PC-3 (cell line): Measurements from ENCODE around the gene CLDN1. TPM values are rescaled to one million over a fixed set of nuclear protein-coding genes. Genes with fewer than 3 reads are reported as not detected.

Experiments
- ATAC-seq: fragments of 200-7000 bp; cut with Tn5 transposase; 2 replicates; pipeline ENCODE4 v1.9.1; 2020; ENCODE audit warnings: mild to moderate bottlenecking, moderate library complexity
- BruUV-seq: library from RNA; stranded (reverse); fragments of 400-500 nt; replicated peaks from 2 replicates; lab custom pipeline; 2021; lab: Mats Ljungman, UMichigan
- CTCF ChIA-PET: fragments of 300-600 bp; sonication (Branson Sonifier 250); formaldehyde crosslinking; loops from one replicate; lab custom pipeline; 2022; ENCODE audit warnings: antibody characterized with exemption; lab: Charles Lee
- POLR2A ChIA-PET: fragments of 300-600 bp; sonication (Branson Sonifier 250); formaldehyde crosslinking; loops from one replicate; lab custom pipeline; 2022; ENCODE audit warnings: antibody characterized with exemption; ENCODE audit not compliant: unreplicated experiment; lab: Charles Lee
- DNase-seq: peaks from one replicate; pipeline ENCODE4 v3.0.0-alpha.2; 2015
- H2AFZ ChIP-seq: fragments of 300-600 bp; sonication (generic); 2 replicates; pipeline ENCODE4 v1.6.0; 2016; ENCODE audit warnings: antibody characterized with exemption, low read length
- H3F3A ChIP-seq: fragments of 300-600 bp; sonication (generic); one replicate; pipeline ENCODE4 v1.6.0; 2017; ENCODE audit warnings: antibody characterized with exemption, low read length, control low read depth, mild to moderate bottlenecking; ENCODE audit not compliant: unreplicated experiment
- H3K27ac ChIP-seq: fragments of 300-600 bp; sonication (generic); 2 replicates; pipeline ENCODE4 v1.5.1; 2016; ENCODE audit warnings: mild to moderate bottlenecking, low read length
- H3K27me3 ChIP-seq: fragments of 300-600 bp; sonication (generic); 2 replicates; pipeline ENCODE4 v1.6.1; 2016; ENCODE audit warnings: low read length, mixed read lengths
- H3K36me3 ChIP-seq: fragments of 300-600 bp; sonication (generic); 2 replicates; pipeline ENCODE4 v1.6.1; 2016; ENCODE audit warnings: low read depth, mixed run types, low read length, mixed read lengths
- H3K4me1 ChIP-seq: fragments of 300-600 bp; sonication (generic); 2 replicates; pipeline ENCODE4 v1.5.1; 2016; ENCODE audit warnings: low read length; ENCODE audit not compliant: insufficient read depth
- H3K4me2 ChIP-seq: fragments of 300-600 bp; sonication (generic); 2 replicates; pipeline ENCODE4 v1.6.0; 2016; ENCODE audit warnings: low read length
- H3K4me3 ChIP-seq: fragments of 300-600 bp; sonication (generic); 2 replicates; pipeline ENCODE4 v1.5.1; 2016; ENCODE audit warnings: mild to moderate bottlenecking, low read length, mixed read lengths
- H3K79me2 ChIP-seq: fragments of 300-600 bp; sonication (generic); 2 replicates; pipeline ENCODE4 v1.6.1; 2017; ENCODE audit warnings: low read length, mixed read lengths
- H3K9ac ChIP-seq: fragments of 300-600 bp; sonication (generic); 2 replicates; pipeline ENCODE4 v1.6.0; 2016; ENCODE audit warnings: mild to moderate bottlenecking, low read length
- H3K9me2 ChIP-seq: fragments of 300-600 bp; sonication (generic); replicated peaks from 2 replicates; pipeline ENCODE4 v1.6.1; 2016; ENCODE audit warnings: mixed run types, low read length, mixed read lengths
- H3K9me3 ChIP-seq: fragments of 300-600 bp; sonication (generic); 2 replicates; pipeline ENCODE4 v1.6.1; 2016; ENCODE audit warnings: low read length, mixed read lengths
- H4K20me1 ChIP-seq: fragments of 300-600 bp; sonication (generic); 2 replicates; pipeline ENCODE4 v1.6.1; 2016; ENCODE audit warnings: low read length, mixed read lengths
- CTCF ChIP-seq: fragments of 300-600 bp; sonication (generic); conservative IDR thresholded peaks from 2 replicates; pipeline ENCODE4 v1.5.1; 2017; ENCODE audit warnings: antibody characterized with exemption, low read depth, mild to moderate bottlenecking, low read length
- EZH2 ChIP-seq: fragments of 300-600 bp; sonication (generic); IDR thresholded peaks from one replicate; pipeline ENCODE4 v1.6.1; 2017; ENCODE audit warnings: antibody characterized with exemption, mild to moderate bottlenecking, low read length; ENCODE audit not compliant: unreplicated experiment
- EZH2phosphoT487 ChIP-seq: fragments of 300-600 bp; sonication (generic); IDR thresholded peaks from 2 replicates; pipeline ENCODE4 v1.6.1; 2018; ENCODE audit warnings: mild to moderate bottlenecking, antibody characterized with exemption, low read length, borderline replicate concordance
- intact Hi-C: fragments of 100-400 bp; cut with micrococcal nuclease; formaldehyde crosslinking; loops from 2 replicates; pipeline ENCODE4 v1.9.0; 2023
- total RNA-seq: library from RNA; depleted of rRNA; stranded (reverse); fragments of >200 nt; gene quantifications from 2 replicates; pipeline ENCODE4 v1.2.3, GENCODE V29; 2014

CLDN1 gene
- total RNA-seq, 1 experiment from 2014 or later, result 6.8 TPM

- ChIA-PET CTCF (no interaction called here), POLR2A (no interaction called here)
- no TSS peak for BruUV-seq
- TF ChIP-seq EZH2phosphoT487 (no peak), CTCF (no peak), EZH2 (no peak)
- intact Hi-C loops, result no loop called here
- ATAC-seq, result no peak
- Histone ChIP-seq H2AFZ (no peak overlapping the region), H3K9ac (no peak overlapping the region), H3K4me1 (0 out of 2 replicates have a peak, but pooled peaks cover 3% of the 10 kb centered on the region), H3K9me2 (no peaks in the 10 kb centered on the region), H3K27me3 (no peaks in the 10 kb centered on the region), H3K4me2 (no peak overlapping the region), H3K36me3 (0 out of 2 replicates have a peak, but pooled peaks cover 2% of the 10 kb centered on the region), H4K20me1 (no peaks in the 10 kb centered on the region), H3K9me3 (no peaks in the 10 kb centered on the region; the same call in none of the 2 replicates), H3K27ac (no peak overlapping the region), H3K79me2 (no peaks in the 10 kb centered on the region), H3K4me3 (no peak overlapping the region), H3F3A (no peaks in the 10 kb centered on the region)
- DNase-seq, result peak; percentile 18
Observed at GRCh38 chr3:190288836-190289235, 33.4 kb downstream of the CLDN1 start.

DNA sequence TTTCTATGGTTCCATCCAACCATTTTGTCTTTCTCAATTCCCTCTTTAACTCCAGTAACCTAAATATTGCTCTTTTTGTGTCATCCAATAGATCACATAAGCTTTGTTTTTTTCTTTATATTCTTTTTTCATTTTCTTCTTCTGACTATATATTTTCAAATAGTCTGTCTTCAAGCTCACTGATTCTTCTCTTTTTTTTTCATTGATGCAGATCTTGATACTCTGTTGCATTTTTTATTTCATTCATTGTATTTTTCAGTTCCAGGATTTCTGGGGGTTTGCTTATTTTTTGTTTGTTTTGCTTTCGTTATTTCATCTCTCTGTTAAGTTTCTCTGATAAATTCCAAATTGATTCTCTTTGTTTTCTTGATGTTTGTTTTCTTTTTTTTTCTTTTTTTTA, 36.2 kb downstream of the CLDN1 start:
- Histone ChIP-seq H3K79me2 (no peaks in the 10 kb centered on the region), H3K27ac (no peak overlapping the region), H3K27me3 (no peaks in the 10 kb centered on the region), H3K4me3 (no peak overlapping the region), H3K4me2 (no peak overlapping the region), H2AFZ (no peak overlapping the region), H4K20me1 (no peaks in the 10 kb centered on the region), H3K9ac (no peak overlapping the region), H3K4me1 (0 out of 2 replicates have a peak, but pooled peaks cover 3% of the 10 kb centered on the region), H3K36me3 (0 out of 2 replicates have a peak, but pooled peaks cover 2% of the 10 kb centered on the region), H3K9me3 (no peaks in the 10 kb centered on the region; the same call in none of the 2 replicates), H3F3A (no peaks in the 10 kb centered on the region), H3K9me2 (no peaks in the 10 kb centered on the region)
- TF ChIP-seq EZH2phosphoT487 (no peak), CTCF (no peak), EZH2 (no peak)
- DNase-seq, result no peak
- ChIA-PET CTCF (no interaction called here), POLR2A (no interaction called here)
- intact Hi-C loops, result no loop called here
- no TSS peak for BruUV-seq
- ATAC-seq, result no peak

DNA sequence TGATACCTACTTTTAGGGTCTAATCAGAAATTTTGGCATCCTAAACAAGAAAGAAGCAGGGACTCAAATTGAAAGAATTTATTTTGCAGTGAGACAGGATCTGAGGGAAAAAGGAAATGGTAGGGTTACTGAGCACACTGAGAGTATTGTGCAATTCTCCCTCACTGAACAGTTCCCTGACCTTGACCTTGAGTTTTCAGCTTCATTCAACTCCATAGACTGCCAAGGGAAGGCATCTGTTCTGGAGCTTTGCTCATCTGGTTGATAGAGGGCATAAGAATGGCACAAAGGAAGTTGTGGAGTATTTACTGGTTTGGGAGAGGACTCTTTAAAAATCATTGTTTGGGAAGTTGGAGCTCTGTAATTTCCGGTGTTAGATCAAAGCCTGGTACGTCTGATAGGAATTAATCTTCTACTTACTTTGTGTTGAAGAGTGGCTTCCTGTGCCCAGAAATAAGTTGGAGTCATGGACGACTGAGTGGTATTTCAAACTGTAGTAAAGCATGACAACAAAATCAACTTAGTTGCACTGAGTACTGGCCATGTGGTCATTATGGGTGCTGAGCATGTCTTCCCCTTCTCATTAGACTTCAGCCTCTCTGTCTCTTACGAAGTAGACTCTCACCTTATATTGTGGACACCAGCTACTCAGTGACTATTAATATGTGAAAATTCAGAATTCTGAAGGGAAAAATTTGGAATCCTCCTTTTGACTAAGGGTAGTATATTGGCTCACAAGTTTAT, 40.8 kb downstream of the CLDN1 start:
- CTCF ChIA-PET, result no interaction called here
- no peak for TF ChIP-seq CTCF
- TF ChIP-seq EZH2phosphoT487, result no peak
- TF ChIP-seq EZH2, result no peak
- no peaks in the 10 kb centered on the region for H3F3A ChIP-seq
- no peaks in the 10 kb centered on the region for H4K20me1 ChIP-seq
- no peak overlapping the region for H2AFZ ChIP-seq
- no peak overlapping the region for H3K4me2 ChIP-seq
- no peaks in the 10 kb centered on the region for H3K79me2 ChIP-seq
- H3K9ac ChIP-seq, result no peak overlapping the region
- H3K9me2 ChIP-seq, result no peaks in the 10 kb centered on the region
- H3K4me3 ChIP-seq, result no peak overlapping the region
- intact Hi-C loops, result no loop called here
- H3K4me1 ChIP-seq, result no peaks in the 10 kb centered on the region
- DNase-seq (no peak), ATAC-seq (no peak)
- H3K27me3 ChIP-seq, result no peaks in the 10 kb centered on the region
- H3K9me3 ChIP-seq, result no peaks in the 10 kb centered on the region; the same call in 1 of the 2 replicates
- H3K36me3 ChIP-seq, result 0 out of 2 replicates have a peak, but pooled peaks cover 2% of the 10 kb centered on the region
- no TSS peak for BruUV-seq
- POLR2A ChIA-PET, result no interaction called here
- no peak overlapping the region for H3K27ac ChIP-seq
